Gastroesophageal sphincter (tissue), 3 donors: Measurements from ENCODE around the gene PCGF3.

ENCODE experiments used
- POLR2A ChIP-seq, 2 donors: fragments of 450-650 bp; IDR thresholded peaks; one replicate each; pipeline ENCODE4 v1.6.1; 2017; ENCODE audit warnings: antibody characterized with exemption in 2 of 2, mild to moderate bottlenecking in 2 of 2, moderate library complexity in 1 of 2
- TF ChIP-seq, protein P1 (sequence below), 4 experiments: fragments of 200-600 bp in 2 of 4; fragments of 450-650 bp in 2 of 4; sonication (generic) in 1 of 4; IDR thresholded peaks; one replicate each; pipeline ENCODE4 v1.5.1; 2017 to 2019; ENCODE audit warnings: antibody characterized with exemption in 4 of 4, mild to moderate bottlenecking in 2 of 4, moderate library complexity in 2 of 4

DNA sequence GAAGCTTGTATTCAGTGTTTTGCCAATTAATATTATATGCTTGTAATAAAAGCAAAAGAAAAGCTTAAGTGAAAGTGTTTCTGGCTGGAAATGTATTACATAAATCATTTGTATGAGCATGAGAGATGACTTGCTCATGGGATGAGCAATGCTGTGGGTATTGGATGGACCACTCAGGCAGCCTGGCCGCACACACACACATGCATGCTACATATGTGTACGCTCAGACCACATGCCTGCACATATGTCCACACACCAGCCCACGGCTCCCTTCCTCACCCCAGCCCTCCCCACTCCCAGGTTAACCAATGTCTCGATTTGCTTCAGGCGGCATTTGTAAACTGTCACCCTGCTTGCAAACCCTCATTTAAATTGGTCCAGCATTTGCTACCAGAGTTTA is 64.4 kb downstream of the PCGF3 start:
- TF ChIP-seq, protein P1, sequence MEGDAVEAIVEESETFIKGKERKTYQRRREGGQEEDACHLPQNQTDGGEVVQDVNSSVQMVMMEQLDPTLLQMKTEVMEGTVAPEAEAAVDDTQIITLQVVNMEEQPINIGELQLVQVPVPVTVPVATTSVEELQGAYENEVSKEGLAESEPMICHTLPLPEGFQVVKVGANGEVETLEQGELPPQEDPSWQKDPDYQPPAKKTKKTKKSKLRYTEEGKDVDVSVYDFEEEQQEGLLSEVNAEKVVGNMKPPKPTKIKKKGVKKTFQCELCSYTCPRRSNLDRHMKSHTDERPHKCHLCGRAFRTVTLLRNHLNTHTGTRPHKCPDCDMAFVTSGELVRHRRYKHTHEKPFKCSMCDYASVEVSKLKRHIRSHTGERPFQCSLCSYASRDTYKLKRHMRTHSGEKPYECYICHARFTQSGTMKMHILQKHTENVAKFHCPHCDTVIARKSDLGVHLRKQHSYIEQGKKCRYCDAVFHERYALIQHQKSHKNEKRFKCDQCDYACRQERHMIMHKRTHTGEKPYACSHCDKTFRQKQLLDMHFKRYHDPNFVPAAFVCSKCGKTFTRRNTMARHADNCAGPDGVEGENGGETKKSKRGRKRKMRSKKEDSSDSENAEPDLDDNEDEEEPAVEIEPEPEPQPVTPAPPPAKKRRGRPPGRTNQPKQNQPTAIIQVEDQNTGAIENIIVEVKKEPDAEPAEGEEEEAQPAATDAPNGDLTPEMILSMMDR (IDR thresholded peaks at IDR 0.05): no peak
- TF ChIP-seq POLR2A (IDR thresholded peaks at IDR 0.05): no peak
